GM19035 (cell line): ENCODE results near the gene IQCE.
"Not testable (repeated sequence)": the region's sequence is repeated elsewhere in the genome, so short reads cannot be mapped to it uniquely, and the experiment has no call there.

Experiments
- ATAC-seq: cut with Tn5 transposase; IDR thresholded peaks from one replicate; pipeline ENCODE4 v1.9.1; 2021; ENCODE audit not compliant: unreplicated experiment

IQCE gene

DNA sequence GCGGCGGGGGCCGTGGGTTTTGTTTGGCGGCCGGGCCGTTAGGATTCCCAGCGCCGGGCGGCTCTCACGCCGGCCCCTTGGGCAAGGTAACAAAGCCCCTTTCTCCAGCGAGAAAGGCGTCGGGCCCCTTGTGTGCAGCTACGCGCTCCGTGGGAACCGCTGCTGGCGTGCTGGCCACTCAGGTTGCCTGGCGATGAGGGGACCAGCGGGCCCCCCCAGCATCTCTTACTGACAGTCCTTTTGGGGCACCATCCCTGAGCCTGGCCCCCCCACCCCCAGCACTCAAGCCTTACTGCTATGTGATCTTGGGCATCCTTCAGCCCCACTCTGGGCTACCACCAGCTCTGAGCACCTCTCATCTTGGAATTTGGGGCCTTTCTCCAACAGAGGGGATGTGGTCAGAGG lies 37.4 kb upstream of the IQCE start:
- ATAC-seq, result no peak

DNA sequence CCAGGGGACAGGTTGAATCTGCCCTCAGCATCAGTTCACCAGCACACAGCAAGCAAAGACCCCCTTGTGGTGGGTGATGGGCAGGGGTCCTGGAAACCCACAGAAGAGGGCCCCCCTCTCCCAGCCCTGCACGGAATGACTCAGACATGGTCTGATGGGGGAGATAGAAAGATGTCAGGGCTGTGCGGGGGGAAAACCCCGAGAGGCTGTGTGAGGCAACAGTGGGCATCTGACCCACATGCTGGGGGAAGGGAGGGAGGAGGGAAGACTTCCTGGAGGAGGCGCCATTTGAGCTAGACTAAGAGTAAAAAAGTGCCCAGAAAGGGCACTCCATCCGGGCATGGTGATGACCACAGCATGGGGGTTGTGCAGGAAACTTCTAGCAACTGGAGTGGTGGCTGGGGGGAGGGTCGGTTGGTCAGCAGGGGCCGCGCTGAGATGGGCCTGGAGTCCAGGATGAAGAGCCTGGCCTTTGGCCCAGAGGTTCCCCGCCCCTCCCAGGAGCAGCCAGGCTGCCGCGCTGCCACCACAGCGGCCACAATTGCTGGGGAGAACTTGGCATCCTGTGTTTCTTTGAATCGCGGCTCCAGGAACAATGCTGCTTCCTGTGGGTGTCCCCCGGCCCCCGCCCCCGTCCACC lies 36.7 kb upstream of the IQCE start:
- ATAC-seq, result no peak

DNA sequence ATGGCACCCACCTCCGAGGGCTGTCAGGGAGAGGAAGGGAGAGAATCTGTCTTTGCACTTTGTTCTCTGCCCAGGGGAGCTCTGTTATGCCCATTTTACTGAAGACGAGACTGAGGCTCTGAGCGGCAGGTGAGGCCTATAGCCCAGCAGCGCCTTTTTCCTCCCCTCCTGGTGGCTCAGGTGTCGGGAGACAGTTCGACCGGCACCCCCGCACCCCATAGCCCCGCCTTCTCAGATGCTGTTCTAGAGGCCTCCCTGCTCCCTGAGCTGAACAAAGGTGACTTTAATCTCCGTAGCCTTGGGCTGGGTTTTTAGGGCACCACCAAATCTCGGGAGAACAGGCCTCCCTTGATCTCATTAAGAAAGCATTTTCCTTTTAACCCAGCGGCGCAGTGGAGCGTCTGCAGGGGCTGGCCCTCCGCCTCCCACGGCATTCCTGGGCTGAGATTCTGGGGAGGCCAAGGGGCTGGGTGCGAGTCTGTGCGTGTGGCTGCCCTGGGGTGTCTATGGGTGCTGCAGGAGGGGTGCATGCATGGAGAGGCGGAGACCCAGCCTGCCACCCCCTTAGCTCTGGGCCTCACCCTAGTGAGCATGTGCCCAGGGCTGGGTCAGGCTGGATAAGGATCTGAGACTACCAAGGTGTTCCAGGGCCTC lies 35.9 kb upstream of the IQCE start:
- no peak for ATAC-seq

- ATAC-seq, result no peak
Measured at GRCh38 chr7:2523461-2523936, 35.3 kb upstream of the IQCE start.

- ATAC-seq, result no peak
Measured at GRCh38 chr7:2523941-2524807, 34.6 kb upstream of the IQCE start.

GRCh38 chr7:2524808-2525657 lies 33.7 kb upstream of the IQCE start:
- no peak for ATAC-seq

GRCh38 chr7:2525658-2526630 lies 32.8 kb upstream of the IQCE start:
- ATAC-seq, result no peak

DNA sequence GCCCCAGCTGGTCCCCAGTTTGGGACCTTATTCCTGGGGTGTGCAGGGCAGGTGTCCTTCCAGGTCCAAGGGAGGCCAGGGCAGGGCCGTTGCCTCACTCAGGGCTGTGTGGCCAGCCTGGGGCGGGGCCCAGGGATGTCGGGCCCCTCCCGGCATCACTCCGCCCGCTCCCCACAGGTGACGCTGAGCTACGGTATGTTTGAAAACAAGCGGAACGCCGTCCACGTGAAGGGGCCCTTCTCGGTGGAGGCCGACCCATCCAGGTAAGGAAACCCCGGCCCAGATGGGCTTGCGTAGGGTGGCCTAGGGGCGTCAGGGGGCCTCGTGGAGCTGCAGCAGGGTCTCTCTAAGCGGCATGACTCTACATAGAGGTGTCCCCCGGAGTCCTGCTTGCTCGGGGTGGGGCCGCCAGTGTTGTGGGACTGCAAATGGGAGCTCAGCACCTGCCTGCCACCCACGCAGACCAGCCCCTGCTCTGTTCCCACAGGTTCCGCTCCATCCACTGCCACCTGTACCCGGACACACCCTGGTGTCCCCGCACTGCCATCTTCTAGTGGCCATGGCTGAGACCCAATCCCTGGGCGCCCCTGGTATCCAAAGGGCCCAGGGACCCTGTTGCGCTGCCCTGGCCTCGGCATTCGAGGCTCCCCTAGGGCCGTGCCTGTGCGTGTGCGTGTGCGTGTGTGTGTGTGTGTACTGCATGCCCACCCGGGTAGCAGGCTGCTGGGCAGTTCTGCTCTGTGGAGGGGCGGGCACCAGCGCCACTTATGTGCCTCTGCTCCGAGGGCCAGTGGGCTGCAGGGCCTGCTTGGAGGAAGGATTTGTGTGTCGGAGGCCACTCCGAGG lies 31.9 kb upstream of the IQCE start:
- ATAC-seq, result no peak

DNA sequence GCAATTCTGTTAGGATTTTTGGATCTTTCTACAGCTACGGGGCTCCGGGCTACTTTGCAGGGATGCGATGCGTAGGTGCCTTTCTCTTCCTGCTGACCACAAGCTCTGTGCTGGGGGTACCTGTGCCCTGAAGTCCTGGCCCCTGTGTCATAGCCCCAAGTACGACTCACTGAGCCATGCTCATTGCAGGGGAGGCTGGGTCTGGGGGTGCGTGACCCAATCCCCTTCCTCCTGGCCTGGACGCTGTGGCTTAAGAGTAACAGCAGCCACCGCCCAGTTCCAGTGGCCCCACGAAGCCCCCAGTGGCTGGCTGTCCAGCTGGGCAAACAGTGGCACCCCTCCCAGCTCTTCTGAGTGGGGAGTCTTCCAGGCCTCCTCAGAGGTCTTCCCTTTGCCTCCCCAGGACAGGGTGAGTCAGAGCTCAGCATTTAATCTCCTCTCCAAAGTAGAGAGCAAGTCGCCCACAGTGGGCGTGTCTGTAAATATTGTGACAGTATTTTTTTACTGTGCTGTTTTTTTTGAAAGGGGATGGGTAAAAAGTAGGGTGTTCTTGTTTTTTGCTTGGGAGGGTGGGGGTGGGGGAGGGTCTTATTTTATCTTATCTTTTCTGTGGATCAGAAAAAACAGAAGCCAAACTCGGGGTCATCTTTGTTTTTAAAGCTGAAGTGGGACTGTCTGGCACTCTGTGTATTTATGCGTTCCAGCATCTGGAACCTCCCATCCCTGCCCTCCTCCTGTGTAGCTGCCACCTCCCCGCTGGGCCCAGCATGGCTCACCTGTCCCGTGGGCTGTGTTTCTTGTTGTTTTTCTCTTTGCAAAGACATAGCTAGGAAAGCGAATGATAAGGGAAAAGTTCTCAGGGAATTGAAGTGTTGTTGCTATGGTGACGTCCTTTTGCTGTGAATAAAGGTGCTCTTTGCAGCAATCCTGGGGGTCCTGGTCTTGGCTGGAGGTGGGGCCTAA lies 31.0 kb upstream of the IQCE start:
- ATAC-seq, result no peak

GRCh38 chr7:2528481-2529095 lies 30.2 kb upstream of the IQCE start:
- no peak for ATAC-seq

GRCh38 chr7:2529161-2530070 lies 29.4 kb upstream of the IQCE start:
- no peak for ATAC-seq

- no peak for ATAC-seq
Measured at GRCh38 chr7:2530071-2530987, 28.4 kb upstream of the IQCE start.

GRCh38 chr7:2530994-2531795 lies 27.6 kb upstream of the IQCE start:
- ATAC-seq, result not testable (repeated sequence)

DNA sequence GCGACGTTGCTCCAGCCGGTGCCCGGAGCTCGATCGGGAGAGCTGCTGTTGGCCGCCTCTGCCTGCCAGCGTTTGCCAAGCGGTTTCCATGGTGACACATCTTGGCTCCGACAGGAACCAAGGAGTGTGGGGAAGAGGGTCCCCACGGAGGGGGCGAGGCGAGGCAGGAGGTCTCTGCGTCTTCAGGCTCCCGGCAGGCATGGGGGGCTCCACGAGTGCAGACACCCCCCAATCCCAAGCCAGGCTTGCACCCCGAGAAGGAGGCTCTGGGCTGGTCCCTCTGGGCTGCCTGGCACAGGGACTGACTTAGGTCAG lies 27.0 kb upstream of the IQCE start:
- ATAC-seq, result not testable (repeated sequence)
